Omental fat pad (tissue), 4 donors: ENCODE data around the gene RNF112. TPM values are rescaled to one million over a fixed set of nuclear protein-coding genes. Genes with fewer than 3 reads are reported as not detected.
A peak's percentile ranks its signal among the peaks of the same experiment; 100 is the strongest.

Source experiments
- ATAC-seq: fragments of 150-250 bp; one replicate; pipeline ENCODE4 v1.9.1; 2016; ENCODE audit warnings: mild to moderate bottlenecking, moderate library complexity; ENCODE audit not compliant: low FRiP score
- DNase-seq: peaks from one replicate; pipeline ENCODE4 v3.0.0-alpha.2; 2019; ENCODE audit warnings: low spot score
- total RNA-seq, 4 donors: library from RNA; depleted of rRNA; stranded (reverse); fragments of >200 nt; gene quantifications; one replicate each; pipeline ENCODE4 v1.1.0, GENCODE V29; 2016
- TF ChIP-seq, protein P1 (sequence below), 3 donors: fragments of 450-650 bp; IDR thresholded peaks; one replicate each; pipeline ENCODE4 v1.5.1; 2016 to 2017; ENCODE audit warnings: antibody characterized with exemption in 3 of 3, mild to moderate bottlenecking in 3 of 3, moderate library complexity in 2 of 3

Gene RNF112
- total RNA-seq, 4 donors from 2014 or later = 0.44 to 3.0 (median 1.7) TPM

DNA sequence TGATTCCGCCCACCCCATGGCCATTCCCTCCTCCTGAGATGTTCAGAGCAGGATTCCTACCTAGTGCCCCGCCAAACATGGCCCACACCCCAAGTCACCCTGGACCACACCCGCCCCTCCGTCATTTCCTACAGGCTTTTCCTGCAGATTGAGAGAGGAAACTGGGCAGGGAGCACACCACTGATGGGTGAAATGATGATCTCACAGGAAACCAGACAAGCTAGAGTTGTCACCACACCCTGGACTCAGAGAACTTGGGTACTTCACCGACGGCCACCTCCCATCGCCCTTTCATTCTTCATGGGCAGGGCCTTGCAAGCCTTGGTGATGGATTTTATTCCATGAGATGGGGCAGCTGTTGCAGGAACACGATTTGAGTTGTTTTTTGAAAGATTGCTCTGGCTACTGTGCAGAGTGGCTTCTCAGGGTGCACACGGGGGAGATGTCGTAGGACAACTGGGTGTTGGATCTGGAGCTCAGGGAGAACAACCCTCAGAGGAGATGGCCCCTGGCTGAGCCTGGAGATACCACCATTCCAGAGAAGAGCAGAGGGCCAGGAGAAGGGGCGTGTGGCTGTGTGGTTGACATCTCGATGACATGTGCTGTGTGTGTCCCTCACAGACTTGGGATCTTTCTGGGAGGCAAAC lies 41.1 kb upstream of the RNF112 start:
- TF ChIP-seq, protein P1, sequence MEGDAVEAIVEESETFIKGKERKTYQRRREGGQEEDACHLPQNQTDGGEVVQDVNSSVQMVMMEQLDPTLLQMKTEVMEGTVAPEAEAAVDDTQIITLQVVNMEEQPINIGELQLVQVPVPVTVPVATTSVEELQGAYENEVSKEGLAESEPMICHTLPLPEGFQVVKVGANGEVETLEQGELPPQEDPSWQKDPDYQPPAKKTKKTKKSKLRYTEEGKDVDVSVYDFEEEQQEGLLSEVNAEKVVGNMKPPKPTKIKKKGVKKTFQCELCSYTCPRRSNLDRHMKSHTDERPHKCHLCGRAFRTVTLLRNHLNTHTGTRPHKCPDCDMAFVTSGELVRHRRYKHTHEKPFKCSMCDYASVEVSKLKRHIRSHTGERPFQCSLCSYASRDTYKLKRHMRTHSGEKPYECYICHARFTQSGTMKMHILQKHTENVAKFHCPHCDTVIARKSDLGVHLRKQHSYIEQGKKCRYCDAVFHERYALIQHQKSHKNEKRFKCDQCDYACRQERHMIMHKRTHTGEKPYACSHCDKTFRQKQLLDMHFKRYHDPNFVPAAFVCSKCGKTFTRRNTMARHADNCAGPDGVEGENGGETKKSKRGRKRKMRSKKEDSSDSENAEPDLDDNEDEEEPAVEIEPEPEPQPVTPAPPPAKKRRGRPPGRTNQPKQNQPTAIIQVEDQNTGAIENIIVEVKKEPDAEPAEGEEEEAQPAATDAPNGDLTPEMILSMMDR (IDR thresholded peaks at IDR 0.05) = no peak
- ATAC-seq (no peak), DNase-seq (no peak)

DNA sequence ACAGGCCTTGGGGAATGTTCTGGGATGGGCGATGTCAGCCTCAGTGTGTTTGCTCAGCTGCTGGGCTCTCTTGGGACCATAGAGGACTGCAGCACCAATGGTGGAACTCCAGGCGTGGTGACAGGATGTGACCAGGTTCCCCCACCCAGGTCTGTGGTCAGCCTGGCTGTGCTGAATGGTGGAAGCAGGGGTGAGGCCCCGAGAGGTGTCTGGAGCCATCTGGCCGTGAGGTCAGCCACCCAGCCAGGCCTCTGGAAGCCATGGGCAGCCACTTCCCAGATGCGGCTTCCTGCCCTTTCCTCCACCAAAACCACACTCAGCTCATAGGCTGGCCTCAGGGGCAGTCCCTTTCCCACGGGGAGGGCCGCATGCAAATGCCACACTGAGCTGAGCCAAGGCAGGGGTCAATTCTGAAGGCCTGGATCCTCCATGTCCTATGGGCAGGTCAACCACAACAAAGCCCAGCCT lies 40.5 kb upstream of the RNF112 start:
- ATAC-seq = peak; percentile 19
- DNase-seq = no peak
- TF ChIP-seq, protein P1 (IDR thresholded peaks at IDR 0.05) = no peak

DNA sequence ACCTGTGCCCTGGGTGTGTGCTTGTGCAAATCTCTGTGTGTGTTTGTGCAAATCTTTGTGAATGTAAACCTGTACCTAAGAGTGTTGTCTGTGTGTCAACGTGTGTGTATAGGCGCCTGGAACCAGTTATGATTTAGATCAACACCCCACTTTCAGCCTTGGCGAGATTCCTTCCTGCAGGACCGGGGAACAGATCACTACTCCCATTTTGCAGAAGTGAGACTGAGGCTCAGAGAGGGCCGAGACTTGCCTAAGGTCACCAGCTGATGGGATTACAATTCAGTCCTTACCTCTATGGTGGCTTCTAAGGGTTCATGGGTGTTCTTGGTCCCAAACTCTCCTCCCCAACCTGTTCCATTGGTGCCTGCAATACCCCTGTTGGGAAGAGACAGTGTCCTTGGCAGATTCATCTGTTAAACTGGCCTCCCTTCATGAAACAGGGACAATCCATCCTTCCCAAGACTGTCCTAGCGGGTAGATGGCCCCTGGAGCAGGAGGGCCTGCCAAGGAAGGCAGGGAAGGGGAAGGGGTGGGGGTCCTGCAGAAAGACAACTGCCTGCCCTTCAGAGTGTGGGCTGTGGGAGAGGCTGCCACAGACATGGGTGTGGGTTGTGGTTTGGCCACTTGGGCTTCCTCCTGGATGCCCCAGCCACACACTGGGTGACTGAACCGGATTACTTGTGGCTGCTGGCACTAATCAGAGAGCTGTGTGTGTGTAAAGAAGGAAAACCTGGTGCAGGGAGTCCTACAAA lies 39.6 kb upstream of the RNF112 start:
- no peak for ATAC-seq
- no peak for DNase-seq
- TF ChIP-seq, protein P1 (IDR thresholded peaks at IDR 0.05) = no peak

DNA sequence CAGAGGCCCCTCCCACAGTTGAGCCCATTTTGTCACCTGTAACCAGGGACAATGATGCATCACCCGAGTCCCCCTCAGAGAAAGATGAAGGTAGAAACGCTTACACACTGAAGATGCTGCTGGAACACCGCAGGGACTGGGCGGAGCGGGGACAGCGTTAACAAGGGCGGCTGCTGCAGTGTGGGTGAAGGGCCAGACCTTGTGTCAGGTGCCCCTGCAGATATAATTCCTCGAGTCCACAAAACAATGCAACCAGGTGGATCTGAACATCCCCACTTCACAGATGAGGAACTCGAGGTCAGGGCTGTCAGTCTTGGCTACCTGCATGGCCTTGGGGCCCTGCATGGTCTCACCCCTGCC lies 39.0 kb upstream of the RNF112 start:
- ATAC-seq (no peak), DNase-seq (no peak)
- TF ChIP-seq, protein P1 (IDR thresholded peaks at IDR 0.05) = no peak

DNA sequence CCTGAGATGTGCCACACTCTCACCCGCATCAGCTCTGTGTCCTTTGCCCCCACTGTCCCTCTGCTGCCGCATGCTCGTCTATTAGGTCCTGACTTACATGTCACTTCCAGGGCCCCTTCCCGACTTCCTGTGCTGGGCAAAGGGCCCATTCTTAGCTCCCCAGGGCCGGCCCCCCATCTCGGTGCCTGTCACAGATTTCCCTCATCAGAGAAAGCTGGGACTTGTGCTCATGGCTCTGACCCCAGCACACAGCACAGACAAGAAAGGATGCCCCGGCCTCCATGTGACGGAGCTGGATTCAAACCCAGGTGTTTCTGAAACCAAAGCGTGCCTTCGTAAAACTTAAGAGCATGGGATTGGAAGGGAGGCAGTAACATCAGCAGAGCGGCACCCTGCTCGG lies 38.6 kb upstream of the RNF112 start:
- TF ChIP-seq, protein P1 (IDR thresholded peaks at IDR 0.05) = no peak
- DNase-seq (no peak), ATAC-seq (no peak)

DNA sequence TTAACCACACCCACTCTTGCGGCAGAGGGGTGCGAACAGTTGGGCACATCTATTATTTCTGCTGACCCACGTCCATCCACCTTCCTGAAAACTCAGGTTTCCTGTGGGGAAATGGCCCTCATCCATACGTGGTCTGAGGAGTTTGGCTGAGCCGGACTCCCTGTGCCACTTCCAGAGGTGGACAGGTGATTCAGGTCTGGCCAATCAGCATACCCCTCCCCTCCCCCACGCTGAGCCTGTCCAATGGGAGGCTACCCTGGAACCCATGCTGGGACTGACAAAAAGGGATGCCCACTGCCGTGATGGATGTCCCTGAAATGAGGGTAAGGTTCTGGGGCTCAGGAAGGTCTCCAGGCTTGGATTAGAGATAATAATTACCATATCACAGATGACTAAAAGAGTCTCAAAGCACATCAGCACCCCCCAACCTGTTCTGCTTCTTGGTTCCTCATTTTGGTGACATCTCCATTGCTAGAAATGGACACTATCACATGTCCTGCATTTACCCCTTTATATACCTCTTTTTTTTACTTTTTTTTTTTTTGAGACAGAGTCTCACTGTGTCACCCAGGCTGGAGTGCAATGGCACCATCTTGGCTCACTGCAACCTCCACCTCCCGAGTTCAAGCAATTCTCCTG lies 38.0 kb upstream of the RNF112 start:
- TF ChIP-seq, protein P1 (IDR thresholded peaks at IDR 0.05) = no peak
- DNase-seq (no peak), ATAC-seq (no peak)
